AG08395 (cell line): ENCODE measurements around the gene SPPL2B.

ENCODE experiments used
- DNase-seq: peaks from one replicate; pipeline ENCODE4 v3.0.0; 2012; ENCODE audit warnings: mixed read lengths, low spot score

Gene SPPL2B

GRCh38 chr19:2302319-2303210, 25.9 kb upstream of the SPPL2B start:
- peak; percentile 55 for DNase-seq

GRCh38 chr19:2303211-2303798, 25.2 kb upstream of the SPPL2B start:
- no peak for DNase-seq

- no peak for DNase-seq
Measured at GRCh38 chr19:2305452-2306280, 22.8 kb upstream of the SPPL2B start.

GRCh38 chr19:2306281-2306806, 22.1 kb upstream of the SPPL2B start:
- DNase-seq, result no peak

- no peak for DNase-seq
Measured at GRCh38 chr19:2306971-2307370, 21.5 kb upstream of the SPPL2B start.

- no peak for DNase-seq
Measured at GRCh38 chr19:2307518-2308012, 20.9 kb upstream of the SPPL2B start.

- DNase-seq, result no peak
Measured at GRCh38 chr19:2308114-2308556, 20.3 kb upstream of the SPPL2B start, which contains the start of gene LINGO3. LINGO3 (minus strand) TSS chr19:2308154; CDS start chr19:2291776, 16,378 bp downstream.

- DNase-seq, result no peak
Measured at GRCh38 chr19:2309734-2310362, 18.6 kb upstream of the SPPL2B start.

GRCh38 chr19:2311093-2311492, 17.4 kb upstream of the SPPL2B start:
- no peak for DNase-seq

- DNase-seq, result no peak
Measured at GRCh38 chr19:2312820-2313501, 15.5 kb upstream of the SPPL2B start.

- no peak for DNase-seq
Measured at GRCh38 chr19:2315121-2315817, 13.2 kb upstream of the SPPL2B start.

GRCh38 chr19:2315818-2316353, 12.6 kb upstream of the SPPL2B start:
- DNase-seq, result peak; percentile 57

GRCh38 chr19:2317300-2317699, 11.2 kb upstream of the SPPL2B start:
- no peak for DNase-seq

GRCh38 chr19:2317756-2318155, 10.7 kb upstream of the SPPL2B start:
- DNase-seq, result no peak

GRCh38 chr19:2318923-2319322, 9.6 kb upstream of the SPPL2B start:
- no peak for DNase-seq

GRCh38 chr19:2319551-2319950, 8.9 kb upstream of the SPPL2B start:
- DNase-seq, result no peak

- DNase-seq, result no peak
Measured at GRCh38 chr19:2320049-2320448, 8.4 kb upstream of the SPPL2B start.

- no peak for DNase-seq
Measured at GRCh38 chr19:2320939-2321338, 7.5 kb upstream of the SPPL2B start.

- DNase-seq, result no peak
Measured at GRCh38 chr19:2321565-2322283, 6.8 kb upstream of the SPPL2B start.
